Measurements from ENCODE around the gene KIF5B. TPM values are rescaled to one million over a fixed set of nuclear protein-coding genes. Genes with fewer than 3 reads are reported as not detected.

KIF5B gene
- total and polyA plus RNA-seq, 2 experiments from 2014 or later, result 63.5 to 81.8 TPM

GRCh38 chr10:32093650-32094049 is 37.4 kb upstream of the KIF5B start:
- H3K79me2 ChIP-seq (replicated peaks; ENCODE audit: insufficient read depth), result no peaks in the 10 kb centered on the region
- H3K36me3 Mint-ChIP-seq (ENCODE audit: low read depth), result no peaks in the 10 kb centered on the region; the same call in 2 of the 3 replicates
- no peak overlapping the region for H3K4me2 ChIP-seq
- H3K27ac Mint-ChIP-seq, result no peak overlapping the region
- H3K36me3 ChIP-seq (ENCODE audit: insufficient read depth), result no peaks in the 10 kb centered on the region
- no peak overlapping the region for H3K27ac ChIP-seq (ENCODE audit: low read depth)
- H3K4me3 Mint-ChIP-seq, result no peak overlapping the region
- no peak for TF ChIP-seq CREB1 (CRISPR knock-in tag; IDR thresholded peaks at IDR 0.05; ENCODE audit: low read depth)
- TF ChIP-seq REST (IDR thresholded peaks at IDR 0.05; ENCODE audit: unreplicated experiment), result no peak
- no peak for TF ChIP-seq EZH2 (IDR thresholded peaks at IDR 0.05; ENCODE audit: low read depth, unreplicated experiment)
- TF ChIP-seq ZNF114 (CRISPR knock-in tag; IDR thresholded peaks at IDR 0.05), result no peak
- no peak for TF ChIP-seq JUNB (IDR thresholded peaks at IDR 0.05; ENCODE audit: unreplicated experiment)
- TF ChIP-seq NANOG (IDR thresholded peaks at IDR 0.05; ENCODE audit: borderline replicate concordance), result no peak
- no peak for TF ChIP-seq STAT1 (IDR thresholded peaks at IDR 0.05; ENCODE audit: unreplicated experiment)
- TF ChIP-seq ZNF462 (CRISPR knock-in tag; IDR thresholded peaks at IDR 0.05), result no peak
- no peak for TF ChIP-seq EZH2phosphoT487 (IDR thresholded peaks at IDR 0.05; ENCODE audit: unreplicated experiment)
- TF ChIP-seq ZNF331 (CRISPR knock-in tag; IDR thresholded peaks at IDR 0.05; ENCODE audit: low read depth), result no peak
- TF ChIP-seq, protein P1, sequence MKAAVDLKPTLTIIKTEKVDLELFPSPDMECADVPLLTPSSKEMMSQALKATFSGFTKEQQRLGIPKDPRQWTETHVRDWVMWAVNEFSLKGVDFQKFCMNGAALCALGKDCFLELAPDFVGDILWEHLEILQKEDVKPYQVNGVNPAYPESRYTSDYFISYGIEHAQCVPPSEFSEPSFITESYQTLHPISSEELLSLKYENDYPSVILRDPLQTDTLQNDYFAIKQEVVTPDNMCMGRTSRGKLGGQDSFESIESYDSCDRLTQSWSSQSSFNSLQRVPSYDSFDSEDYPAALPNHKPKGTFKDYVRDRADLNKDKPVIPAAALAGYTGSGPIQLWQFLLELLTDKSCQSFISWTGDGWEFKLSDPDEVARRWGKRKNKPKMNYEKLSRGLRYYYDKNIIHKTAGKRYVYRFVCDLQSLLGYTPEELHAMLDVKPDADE (IDR thresholded peaks at IDR 0.05), result no peak
- no peak for TF ChIP-seq CTCF (conservative IDR thresholded peaks at IDR 0.05; ENCODE audit: low read depth in 2 of 2)
- TF ChIP-seq POLR2AphosphoS5 (IDR thresholded peaks at IDR 0.05; ENCODE audit: low read depth), result no peak
- no peaks in the 10 kb centered on the region for H3K27me3 Mint-ChIP-seq (ENCODE audit: insufficient read depth, low read depth, poor library complexity)
- no peak for ATAC-seq
- H4K20me1 ChIP-seq (replicated peaks; ENCODE audit: insufficient read depth), result no peaks in the 10 kb centered on the region
- H3K27me3 ChIP-seq (ENCODE audit: insufficient read depth), result no peaks in the 10 kb centered on the region
- no peak for DNase-seq (ENCODE audit: low spot score)
- H3K9me2 ChIP-seq (ENCODE audit: insufficient read depth), result no peaks in the 10 kb centered on the region
- no peaks in the 10 kb centered on the region for H3K4me1 Mint-ChIP-seq
- peaks cover 14% of the 10 kb centered on the region for H3K9me3 Mint-ChIP-seq
- no peak overlapping the region for H2AFZ ChIP-seq
- no peaks in the 10 kb centered on the region for H3K4me1 ChIP-seq (ENCODE audit: insufficient read depth)
- H3K4me3 ChIP-seq, result no peak overlapping the region
- H3F3A ChIP-seq (replicated peaks; ENCODE audit: low read depth), result no peaks in the 10 kb centered on the region

Data from GM23338 (cell line).